22Rv1 (cell line): Measurements from ENCODE around the gene DHRS9.

Experiments used
- CTCF ChIP-seq: fragments of 450-650 bp; IDR thresholded peaks from 2 replicates; pipeline ENCODE4 v1.5.1; 2017; ENCODE audit warnings: mild to moderate bottlenecking
- ZFX ChIP-seq: fragments of 450-650 bp; IDR thresholded peaks from 2 replicates; pipeline ENCODE4 v1.6.1; 2017; ENCODE audit warnings: antibody characterized with exemption, borderline replicate concordance

GRCh38 chr2:169114056-169114455 lies 44.7 kb downstream of the DHRS9 start:
- no peak for TF ChIP-seq CTCF
- no peak for TF ChIP-seq ZFX
